HepG2 (cell line): Measurements from ENCODE around the gene HTRA1. TPM values are rescaled to one million over a fixed set of nuclear protein-coding genes. Genes with fewer than 3 reads are reported as not detected.

Experiments
- DPF2 ChIP-seq: sonication (generic); formaldehyde crosslinking; IDR thresholded peaks from 2 replicates; pipeline ENCODE4 v1.4.0; 2020; ENCODE audit warnings: mild to moderate bottlenecking, low read depth, missing genetic modification reagents, borderline replicate concordance
- EED ChIP-seq: sonication (generic); formaldehyde crosslinking; IDR thresholded peaks from 2 replicates; pipeline ENCODE4 v1.5.0; 2020; ENCODE audit warnings: mild to moderate bottlenecking, missing genetic modification reagents
- GRHL1 ChIP-seq: sonication (generic); formaldehyde crosslinking; conservative IDR thresholded peaks from 2 replicates; pipeline ENCODE4 v1.8.0; 2022; ENCODE audit warnings: missing genetic modification reagents
- IKZF1 ChIP-seq: fragments of 450-650 bp; IDR thresholded peaks from 2 replicates; pipeline ENCODE4 v1.7.1; 2016
- MEIS1 ChIP-seq: sonication (generic); formaldehyde crosslinking; IDR thresholded peaks from 2 replicates; pipeline ENCODE4 v1.9.0; 2021; ENCODE audit warnings: mild to moderate bottlenecking, missing genetic modification reagents, moderate library complexity, borderline replicate concordance
- RFX3 ChIP-seq: IDR thresholded peaks from 2 replicates; pipeline ENCODE4 v1.6.1; 2016; ENCODE audit warnings: missing biosample characterization, missing genetic modification reagents
- RXRA ChIP-seq: sonication (generic); formaldehyde crosslinking; IDR thresholded peaks from 2 replicates; pipeline ENCODE4 v1.5.1; 2020; ENCODE audit warnings: missing genetic modification reagents
- YEATS2 ChIP-seq: sonication (generic); formaldehyde crosslinking; IDR thresholded peaks from 2 replicates; pipeline ENCODE4 v1.4.0; 2020; ENCODE audit warnings: missing genetic modification reagents, borderline replicate concordance
- ZBTB34 ChIP-seq: sonication (generic); formaldehyde crosslinking; IDR thresholded peaks from 2 replicates; pipeline ENCODE4 v1.8.0; 2022; ENCODE audit warnings: mild to moderate bottlenecking, missing genetic modification reagents
- ZNF251 ChIP-seq: sonication (generic); formaldehyde crosslinking; IDR thresholded peaks from 2 replicates; pipeline ENCODE4 v1.9.0; 2021; ENCODE audit warnings: mild to moderate bottlenecking, missing genetic modification reagents
- ZNF275 ChIP-seq: sonication (generic); formaldehyde crosslinking; IDR thresholded peaks from 2 replicates; pipeline ENCODE4 v1.8.0; 2022; ENCODE audit warnings: missing genetic modification reagents, mild to moderate bottlenecking, inconsistent platforms, borderline replicate concordance
- ZNF678 ChIP-seq: sonication (generic); formaldehyde crosslinking; IDR thresholded peaks from 2 replicates; pipeline ENCODE4 v1.4.0; 2020; ENCODE audit warnings: mild to moderate bottlenecking, missing genetic modification reagents
- polyA plus RNA-seq, 8 experiments: library from polyadenylated mRNA; depleted of rRNA in 3 of 8; stranded (reverse) in 7 of 8; unstranded in 1 of 8; fragments of >200 nt; fragmentation: Illumina TruSeq in 4 of 8; extraction: Trizol in 4 of 8; gene quantifications; 2 replicates each; pipeline versions ENCODE4 v1.2.1 to v1.2.3, GENCODE V29; 2011 to 2016; ENCODE audit warnings: low read depth in 4 of 8, missing spikeins in 1 of 8, mixed read lengths in 1 of 8; ENCODE audit not compliant: insufficient read depth in 1 of 8
- total RNA-seq, 5 experiments: library from RNA; depleted of rRNA; stranded (reverse); fragments of >200 nt; fragmentation: Illumina TruSeq; extraction: Trizol; gene quantifications; 2 replicates each; pipeline ENCODE4 v1.2.3, GENCODE V29; 2016; ENCODE audit warnings: low read depth in 1 of 5

The HTRA1 gene
- total and polyA plus RNA-seq, 2 of the 13 experiments (the other 11 are each of a cell fraction or from before 2014, with no cell fraction given), result 0.11 to 0.40 TPM

GRCh38 chr10:122484276-122485060 lies 23.1 kb downstream of the HTRA1 start (continued):
- TF ChIP-seq ZNF275 (CRISPR knock-in tag) (no peak), MEIS1 (CRISPR knock-in tag) (no peak), RXRA (CRISPR knock-in tag) (no peak), ZBTB34 (no peak), ZNF251 (CRISPR knock-in tag) (no peak), ZNF678 (no peak), GRHL1 (CRISPR knock-in tag) (no peak), DPF2 (CRISPR knock-in tag) (no peak), YEATS2 (no peak), RFX3 (CRISPR knock-in tag) (no peak), IKZF1 (no peak), EED (CRISPR knock-in tag) (no peak)
